Measurements from ENCODE around the gene LOXL3. TPM values are rescaled to one million over a fixed set of nuclear protein-coding genes. Genes with fewer than 3 reads are reported as not detected.

The LOXL3 gene
- polyA plus RNA-seq, 1 of the 3 experiments (the other 2 are of a cell fraction) = 47.9 TPM

DNA sequence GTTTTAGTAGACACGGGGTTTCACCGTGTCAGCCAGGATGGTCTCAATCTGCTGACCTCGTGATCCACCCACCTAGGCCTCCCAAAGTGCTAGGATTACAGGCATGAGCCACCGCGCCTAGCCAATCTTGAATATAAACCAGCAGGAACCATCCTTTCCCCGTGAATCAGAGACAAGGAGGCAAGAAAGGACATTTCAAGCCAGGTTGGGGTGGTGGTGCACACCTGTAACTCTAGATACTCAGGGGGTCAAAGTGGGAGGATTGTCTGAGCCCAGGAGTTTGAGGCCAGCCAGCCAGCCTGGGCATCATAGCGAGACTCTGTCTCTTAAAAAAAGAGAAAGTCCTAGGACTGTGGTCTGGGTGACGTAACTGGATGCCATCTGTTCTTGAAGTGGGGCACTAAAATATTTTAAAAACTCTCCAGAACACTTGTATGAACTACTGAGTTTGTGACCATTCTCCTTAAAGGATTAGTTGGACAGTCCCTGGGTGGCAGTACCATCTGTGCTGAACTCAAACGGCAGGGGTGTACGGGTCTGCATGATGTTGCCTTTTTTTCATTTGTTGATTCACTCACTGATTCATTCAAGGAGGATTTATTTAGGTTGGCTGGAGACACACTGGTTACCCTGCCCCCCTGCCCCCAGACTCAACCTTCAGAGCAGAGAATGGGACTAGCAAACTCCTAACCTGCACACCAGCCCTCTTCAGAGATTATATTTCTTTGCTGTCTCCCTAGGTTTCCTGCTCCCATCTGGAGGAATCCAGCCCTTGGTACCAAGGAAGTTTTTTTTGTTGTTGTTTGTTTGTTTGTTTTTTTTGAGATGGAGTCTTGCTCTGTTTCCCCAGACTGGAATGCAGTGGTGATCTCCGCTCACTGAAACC is 42.4 kb downstream of the LOXL3 start:
- Histone ChIP-seq H3K27ac (ENCODE audit: low read depth in 2 of 2, low read length in 1 of 2) (peak overlapping the region in 1 of 2 experiments; percentile 3; a peak in 1 of 4 replicates), H3K4me1 (ENCODE audit: control insufficient read depth in 1 of 2, insufficient read depth in 2 of 2, low read depth in 1 of 2, low read length in 1 of 2) (peaks cover 17 to 30% of the 10 kb centered on the region in 2 experiments; a peak in 3 of 4 replicates), H3F3A (replicated peaks; ENCODE audit: insufficient read depth) (peaks cover 25% of the 10 kb centered on the region), H3K9ac (no peak overlapping the region), H3K27me3 (ENCODE audit: insufficient read depth) (no peaks in the 10 kb centered on the region), H3K4me3 (ENCODE audit: low read depth in 2 of 2, low read length in 1 of 2) (no peak overlapping the region), H3K9me3 (no peaks in the 10 kb centered on the region), H3K36me3 (replicated peaks in 1 of 2; ENCODE audit: control insufficient read depth in 1 of 2, insufficient read depth in 2 of 2, low read length in 1 of 2) (peaks cover 0 to 3% of the 10 kb centered on the region in 2 experiments), H4K20me1 (ENCODE audit: insufficient read depth) (no peaks in the 10 kb centered on the region), H3K4me2 (no peak overlapping the region), H2AFZ (ENCODE audit: low read depth) (no peak overlapping the region), H3K9me2 (no peaks in the 10 kb centered on the region), H3K79me2 (ENCODE audit: insufficient read depth) (peaks cover 32% of the 10 kb centered on the region; the same call in 1 of the 2 replicates)
- ChIA-PET CTCF (interaction anchor here (0.9 to 5.6 kb wide), 4 partner anchors 15 to 76 kb away, joined by 3 to 80 read pairs (median 22); partner anchors contain the start of genes AUP1, CCDC142, DQX1 and HTRA2), POLR2A (interaction anchor here (0.7 to 1.7 kb wide), 4 partner anchors 11 to 230 kb away, joined by 5 to 9 read pairs (median 6); partner anchors contain the start of gene LBX2)
- no peak for DNase-seq
- TF ChIP-seq, protein P1, sequence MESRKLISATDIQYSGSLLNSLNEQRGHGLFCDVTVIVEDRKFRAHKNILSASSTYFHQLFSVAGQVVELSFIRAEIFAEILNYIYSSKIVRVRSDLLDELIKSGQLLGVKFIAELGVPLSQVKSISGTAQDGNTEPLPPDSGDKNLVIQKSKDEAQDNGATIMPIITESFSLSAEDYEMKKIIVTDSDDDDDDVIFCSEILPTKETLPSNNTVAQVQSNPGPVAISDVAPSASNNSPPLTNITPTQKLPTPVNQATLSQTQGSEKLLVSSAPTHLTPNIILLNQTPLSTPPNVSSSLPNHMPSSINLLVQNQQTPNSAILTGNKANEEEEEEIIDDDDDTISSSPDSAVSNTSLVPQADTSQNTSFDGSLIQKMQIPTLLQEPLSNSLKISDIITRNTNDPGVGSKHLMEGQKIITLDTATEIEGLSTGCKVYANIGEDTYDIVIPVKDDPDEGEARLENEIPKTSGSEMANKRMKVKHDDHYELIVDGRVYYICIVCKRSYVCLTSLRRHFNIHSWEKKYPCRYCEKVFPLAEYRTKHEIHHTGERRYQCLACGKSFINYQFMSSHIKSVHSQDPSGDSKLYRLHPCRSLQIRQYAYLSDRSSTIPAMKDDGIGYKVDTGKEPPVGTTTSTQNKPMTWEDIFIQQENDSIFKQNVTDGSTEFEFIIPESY (IDR thresholded peaks at IDR 0.05; ENCODE audit: borderline replicate concordance, low read depth) = no peak
- TF ChIP-seq RCOR1 (IDR thresholded peaks at IDR 0.05; ENCODE audit: low read length) (no peak), RAD21 (IDR thresholded peaks at IDR 0.05; ENCODE audit: low read length) (no peak), TCF12 (IDR thresholded peaks at IDR 0.05) (no peak)
- TF ChIP-seq, protein P2, sequence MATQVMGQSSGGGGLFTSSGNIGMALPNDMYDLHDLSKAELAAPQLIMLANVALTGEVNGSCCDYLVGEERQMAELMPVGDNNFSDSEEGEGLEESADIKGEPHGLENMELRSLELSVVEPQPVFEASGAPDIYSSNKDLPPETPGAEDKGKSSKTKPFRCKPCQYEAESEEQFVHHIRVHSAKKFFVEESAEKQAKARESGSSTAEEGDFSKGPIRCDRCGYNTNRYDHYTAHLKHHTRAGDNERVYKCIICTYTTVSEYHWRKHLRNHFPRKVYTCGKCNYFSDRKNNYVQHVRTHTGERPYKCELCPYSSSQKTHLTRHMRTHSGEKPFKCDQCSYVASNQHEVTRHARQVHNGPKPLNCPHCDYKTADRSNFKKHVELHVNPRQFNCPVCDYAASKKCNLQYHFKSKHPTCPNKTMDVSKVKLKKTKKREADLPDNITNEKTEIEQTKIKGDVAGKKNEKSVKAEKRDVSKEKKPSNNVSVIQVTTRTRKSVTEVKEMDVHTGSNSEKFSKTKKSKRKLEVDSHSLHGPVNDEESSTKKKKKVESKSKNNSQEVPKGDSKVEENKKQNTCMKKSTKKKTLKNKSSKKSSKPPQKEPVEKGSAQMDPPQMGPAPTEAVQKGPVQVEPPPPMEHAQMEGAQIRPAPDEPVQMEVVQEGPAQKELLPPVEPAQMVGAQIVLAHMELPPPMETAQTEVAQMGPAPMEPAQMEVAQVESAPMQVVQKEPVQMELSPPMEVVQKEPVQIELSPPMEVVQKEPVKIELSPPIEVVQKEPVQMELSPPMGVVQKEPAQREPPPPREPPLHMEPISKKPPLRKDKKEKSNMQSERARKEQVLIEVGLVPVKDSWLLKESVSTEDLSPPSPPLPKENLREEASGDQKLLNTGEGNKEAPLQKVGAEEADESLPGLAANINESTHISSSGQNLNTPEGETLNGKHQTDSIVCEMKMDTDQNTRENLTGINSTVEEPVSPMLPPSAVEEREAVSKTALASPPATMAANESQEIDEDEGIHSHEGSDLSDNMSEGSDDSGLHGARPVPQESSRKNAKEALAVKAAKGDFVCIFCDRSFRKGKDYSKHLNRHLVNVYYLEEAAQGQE (IDR thresholded peaks at IDR 0.05; ENCODE audit: low read depth, low read length) = no peak
- TF ChIP-seq, protein P3, sequence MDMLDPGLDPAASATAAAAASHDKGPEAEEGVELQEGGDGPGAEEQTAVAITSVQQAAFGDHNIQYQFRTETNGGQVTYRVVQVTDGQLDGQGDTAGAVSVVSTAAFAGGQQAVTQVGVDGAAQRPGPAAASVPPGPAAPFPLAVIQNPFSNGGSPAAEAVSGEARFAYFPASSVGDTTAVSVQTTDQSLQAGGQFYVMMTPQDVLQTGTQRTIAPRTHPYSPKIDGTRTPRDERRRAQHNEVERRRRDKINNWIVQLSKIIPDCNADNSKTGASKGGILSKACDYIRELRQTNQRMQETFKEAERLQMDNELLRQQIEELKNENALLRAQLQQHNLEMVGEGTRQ (IDR thresholded peaks at IDR 0.05; ENCODE audit: borderline replicate concordance, low read depth, low read length) = no peak
- WGBS (ENCODE audit: low lambda C conversion rate) = 67% methylated on average over 11 of the region's 11 CpGs
